Ishikawa (cell line): ENCODE data around the gene ZCWPW1.

Experiments used
- CEBPB ChIP-seq: IDR thresholded peaks from 2 replicates; pipeline ENCODE4 v1.6.1; 2012
- CREB1 ChIP-seq: IDR thresholded peaks from 2 replicates; pipeline ENCODE4 v1.6.1; 2012; ENCODE audit warnings: low read depth
- EGR1 ChIP-seq: IDR thresholded peaks from 2 replicates; pipeline ENCODE4 v1.6.1; 2012
- EP300 ChIP-seq: IDR thresholded peaks from 2 replicates; pipeline ENCODE4 v1.6.1; 2012; ENCODE audit warnings: borderline replicate concordance
- FOXM1 ChIP-seq: IDR thresholded peaks from 2 replicates; pipeline ENCODE4 v1.6.1; 2012; ENCODE audit warnings: low read depth, borderline replicate concordance
- MAX ChIP-seq: IDR thresholded peaks from 2 replicates; pipeline ENCODE4 v1.6.1; 2012
- NFIC ChIP-seq: IDR thresholded peaks from 2 replicates; pipeline ENCODE4 v1.6.1; 2012
- RAD21 ChIP-seq: IDR thresholded peaks from 2 replicates; pipeline ENCODE4 v1.6.1; 2012; ENCODE audit warnings: low read depth
- REST ChIP-seq: IDR thresholded peaks from 2 replicates; pipeline ENCODE4 v1.6.1; 2012; ENCODE audit warnings: low read depth, mild to moderate bottlenecking
- TAF1 ChIP-seq: IDR thresholded peaks from 2 replicates; pipeline ENCODE4 v1.6.1; 2012; ENCODE audit warnings: low read depth, mild to moderate bottlenecking
- TCF12 ChIP-seq: IDR thresholded peaks from 2 replicates; pipeline ENCODE4 v1.6.1; 2012; ENCODE audit warnings: low read depth
- TEAD4 ChIP-seq: IDR thresholded peaks from 2 replicates; pipeline ENCODE4 v1.6.1; 2012
- USF1 ChIP-seq: IDR thresholded peaks from 2 replicates; pipeline ENCODE4 v1.6.1; 2012
- YY1 ChIP-seq: IDR thresholded peaks from 2 replicates; pipeline ENCODE4 v1.6.1; 2012; ENCODE audit warnings: low read depth
- ZBTB7A ChIP-seq: IDR thresholded peaks from 2 replicates; pipeline ENCODE4 v1.6.1; 2012; ENCODE audit warnings: low read depth

Gene ZCWPW1

GRCh38 chr7:100384628-100385294 is 43.7 kb downstream of the ZCWPW1 start:
- TF ChIP-seq FOXM1, result no peak
- TF ChIP-seq ZBTB7A, result no peak
- no peak for TF ChIP-seq NFIC
- no peak for TF ChIP-seq CREB1
- TF ChIP-seq CEBPB, result no peak
- no peak for TF ChIP-seq RAD21
- no peak for TF ChIP-seq USF1
- no peak for TF ChIP-seq REST
- TF ChIP-seq TEAD4, result no peak

- no peak for TF ChIP-seq MAX
- TF ChIP-seq CEBPB, result no peak
- TF ChIP-seq YY1, result no peak
Observed at GRCh38 chr7:100380196-100380595, 48.3 kb downstream of the ZCWPW1 start.

- TF ChIP-seq EP300 (no peak), CEBPB (peak; percentile 49; the same call in 1 of the 2 replicates), RAD21 (no peak), CREB1 (no peak), YY1 (no peak), NFIC (no peak)
Observed at GRCh38 chr7:100378114-100378755, 50.3 kb downstream of the ZCWPW1 start.

GRCh38 chr7:100376066-100376465 is 52.4 kb downstream of the ZCWPW1 start:
- TF ChIP-seq CREB1 (no peak), USF1 (no peak), YY1 (no peak), TEAD4 (no peak), MAX (no peak)

- TF ChIP-seq CREB1 (no peak), TEAD4 (no peak), TCF12 (no peak), USF1 (no peak), EGR1 (no peak), CEBPB (no peak), REST (no peak), FOXM1 (no peak), TAF1 (no peak), NFIC (no peak), MAX (no peak), RAD21 (no peak), YY1 (no peak), EP300 (no peak), ZBTB7A (no peak)
Observed at GRCh38 chr7:100374601-100375000, 53.9 kb downstream of the ZCWPW1 start.
